GM12891 (cell line): Measurements from ENCODE around the gene OBP2B.

Experiments used
- POLR2A ChIP-seq: IDR thresholded peaks from 2 replicates; pipeline ENCODE4 v1.6.1; 2011; ENCODE audit warnings: low read depth, low read length, control low read depth
- POLR2AphosphoS5 ChIP-seq: IDR thresholded peaks from 2 replicates; pipeline ENCODE4 v1.6.1; 2011; ENCODE audit warnings: low read depth, low read length, control low read depth

DNA sequence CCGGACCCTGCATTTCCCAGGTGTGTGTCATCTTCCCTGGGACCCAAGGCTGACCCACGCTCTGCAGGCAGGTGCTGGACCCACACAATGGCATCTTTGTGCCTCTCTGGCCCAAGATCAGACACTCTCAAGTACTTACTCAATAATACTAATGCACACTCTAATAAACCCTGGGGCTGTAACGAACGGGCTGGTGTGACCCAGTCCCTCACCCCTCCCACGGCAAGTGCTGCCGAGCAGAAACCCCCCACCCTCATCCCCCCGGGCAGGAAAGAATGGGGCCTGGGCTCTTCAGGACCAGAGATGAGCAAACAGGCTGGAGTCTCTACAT, 1.1 kb upstream of the OBP2B start:
- TF ChIP-seq POLR2AphosphoS5 (no peak), POLR2A (no peak)
